ENCODE measurements around the gene LRRC3.
"Not testable (repeated sequence)": the region's sequence is repeated elsewhere in the genome, so short reads cannot be mapped to it uniquely, and the experiment has no call there.

Gene LRRC3, protein sequence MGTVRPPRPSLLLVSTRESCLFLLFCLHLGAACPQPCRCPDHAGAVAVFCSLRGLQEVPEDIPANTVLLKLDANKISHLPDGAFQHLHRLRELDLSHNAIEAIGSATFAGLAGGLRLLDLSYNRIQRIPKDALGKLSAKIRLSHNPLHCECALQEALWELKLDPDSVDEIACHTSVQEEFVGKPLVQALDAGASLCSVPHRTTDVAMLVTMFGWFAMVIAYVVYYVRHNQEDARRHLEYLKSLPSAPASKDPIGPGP

DNA sequence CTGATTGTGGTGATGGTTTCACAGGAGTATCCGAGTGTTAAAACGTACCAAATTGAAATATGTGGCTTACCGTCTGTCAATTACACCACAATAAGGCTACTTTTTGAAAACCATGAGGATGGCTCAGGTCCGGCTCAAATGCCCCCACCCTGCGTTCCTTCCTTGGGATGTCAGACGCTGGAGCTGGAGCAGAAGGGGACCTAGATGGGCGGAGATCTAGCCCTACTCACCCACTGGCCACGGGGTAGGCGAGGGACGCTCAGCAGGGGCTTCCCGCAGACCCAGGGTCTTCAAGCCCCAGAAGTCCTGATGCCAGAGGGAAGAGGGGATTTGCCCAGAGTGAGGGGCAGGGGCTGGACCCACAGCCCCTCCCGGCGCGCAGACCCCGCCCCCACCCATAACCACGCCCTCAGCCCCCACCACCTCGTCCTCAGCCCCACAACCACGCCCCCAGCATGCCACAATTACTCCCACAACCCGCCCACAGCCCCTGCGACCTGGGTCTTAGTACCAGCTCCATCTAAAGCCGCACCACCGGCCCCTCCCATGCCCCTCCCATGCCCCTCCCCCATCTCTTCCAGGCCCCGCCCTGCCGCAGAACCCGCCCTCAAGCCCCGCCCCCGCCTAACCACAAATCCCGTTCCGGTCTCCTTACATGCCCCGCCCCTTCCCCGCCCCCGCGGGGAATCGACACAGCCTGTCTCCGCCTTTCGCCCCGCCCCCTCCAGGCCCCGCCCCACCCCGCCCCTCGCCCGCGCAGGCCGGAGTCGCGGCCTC is at the start of gene LRRC3:
Gene LRRC3, plus strand, starts transcription at position 764 of the 777 bp plus-strand sequence. CDS start 1,135 bp downstream, outside the sequence.
- DNase-seq = peak in 7 of 56 donors; percentile 16 to 59 (median 41)

DNA sequence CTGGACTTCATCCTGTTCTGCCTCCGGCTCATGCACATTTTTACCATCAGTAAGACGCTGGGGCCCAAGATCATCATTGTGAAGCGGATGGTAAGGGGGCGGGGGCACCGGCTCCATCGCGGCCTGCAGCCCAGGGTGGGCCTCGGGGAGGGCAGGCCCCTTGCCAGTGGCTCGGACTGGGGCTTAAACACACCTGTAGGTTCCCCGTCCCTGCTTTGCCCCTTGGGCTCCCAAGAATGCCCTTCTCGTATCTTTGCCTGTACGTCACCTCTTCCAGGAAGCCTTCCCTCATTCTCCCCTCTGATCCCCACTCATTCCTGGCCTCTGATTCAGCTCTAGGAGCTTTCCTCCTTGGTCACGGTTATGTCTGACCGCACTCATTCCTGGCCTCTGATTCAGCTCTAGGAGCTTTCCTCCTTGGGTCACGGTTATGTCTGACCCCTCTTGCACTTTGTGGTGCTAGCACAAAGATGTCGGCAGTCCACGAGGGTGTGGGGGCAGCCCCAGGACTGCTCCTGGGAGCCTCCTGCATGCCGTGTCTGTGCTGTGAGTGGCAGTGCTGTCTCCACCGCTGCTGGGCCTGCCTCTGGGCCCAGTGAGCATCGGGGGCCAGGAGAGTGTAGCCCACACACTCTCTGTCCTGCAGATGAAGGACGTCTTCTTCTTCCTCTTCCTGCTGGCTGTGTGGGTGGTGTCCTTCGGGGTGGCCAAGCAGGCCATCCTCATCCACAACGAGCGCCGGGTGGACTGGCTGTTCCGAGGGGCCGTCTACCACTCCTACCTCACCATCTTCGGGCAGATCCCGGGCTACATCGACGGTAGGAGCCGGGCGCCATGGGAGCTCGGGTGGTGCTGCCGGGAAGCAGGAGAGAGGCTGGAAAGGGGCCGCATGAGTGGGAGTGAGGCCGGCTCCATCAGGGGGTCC is 49.1 kb upstream of the LRRC3 start:
- DNase-seq = no peak

DNA sequence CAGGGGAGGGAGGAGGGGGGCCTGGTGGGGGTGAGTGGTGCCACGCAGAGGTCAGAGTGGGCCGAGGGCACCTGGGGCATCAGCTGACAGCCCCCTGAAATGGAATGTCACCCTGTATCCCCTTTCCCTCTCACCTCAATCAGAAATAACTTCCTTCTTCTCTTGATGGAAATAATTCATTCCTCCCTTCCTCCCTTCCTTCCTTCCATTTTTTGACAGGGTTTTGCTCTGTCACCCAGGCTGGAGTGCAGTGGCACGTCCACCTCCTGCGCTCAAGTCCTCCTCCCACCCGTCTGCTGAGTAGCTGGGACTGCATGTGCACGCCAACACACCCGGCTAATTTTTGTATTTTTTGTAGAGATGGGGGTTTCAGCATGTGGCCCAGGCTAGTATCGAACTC is 48.4 kb upstream of the LRRC3 start:
- no peak for DNase-seq

DNA sequence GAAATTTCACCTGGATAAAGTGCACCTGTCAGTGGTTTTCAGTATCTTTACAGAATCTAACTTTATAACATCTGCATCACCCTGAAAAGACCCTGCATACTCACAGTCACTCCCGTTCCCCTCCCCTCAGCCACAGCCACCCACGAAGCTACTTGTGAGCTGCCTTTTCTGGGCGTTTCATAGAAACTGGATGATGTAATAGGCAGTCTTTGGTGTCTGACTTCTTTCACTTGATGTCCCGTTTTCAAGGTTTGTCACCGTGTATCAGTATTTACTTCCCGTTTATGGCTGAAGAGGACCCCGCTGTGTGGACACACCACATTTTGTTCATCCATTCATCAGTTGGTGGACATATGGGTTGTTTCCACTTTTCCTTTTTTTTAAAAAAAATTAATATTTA is 47.8 kb upstream of the LRRC3 start:
- DNase-seq = peak in 9 of 56 donors; percentile 11 to 42 (median 16)

DNA sequence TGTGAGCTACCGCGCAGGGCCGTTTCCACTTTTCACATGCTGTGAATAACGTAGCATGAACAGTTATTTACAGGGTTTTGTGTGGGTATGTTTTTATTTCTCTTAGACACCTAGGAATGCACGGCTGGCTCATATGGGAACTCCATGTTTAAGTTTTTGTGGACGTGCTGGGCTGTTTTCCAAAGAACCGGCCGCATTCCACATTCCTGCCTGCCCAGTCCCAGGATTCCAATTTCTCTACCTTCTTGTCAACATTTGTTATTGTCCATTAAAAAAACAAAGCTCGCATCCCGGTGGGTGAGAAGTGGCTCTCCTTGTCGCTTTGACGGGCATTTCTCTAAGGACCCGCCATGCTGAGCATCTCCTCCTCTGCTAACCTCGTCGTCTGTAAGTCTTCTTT is 47.1 kb upstream of the LRRC3 start:
- no peak for DNase-seq

DNA sequence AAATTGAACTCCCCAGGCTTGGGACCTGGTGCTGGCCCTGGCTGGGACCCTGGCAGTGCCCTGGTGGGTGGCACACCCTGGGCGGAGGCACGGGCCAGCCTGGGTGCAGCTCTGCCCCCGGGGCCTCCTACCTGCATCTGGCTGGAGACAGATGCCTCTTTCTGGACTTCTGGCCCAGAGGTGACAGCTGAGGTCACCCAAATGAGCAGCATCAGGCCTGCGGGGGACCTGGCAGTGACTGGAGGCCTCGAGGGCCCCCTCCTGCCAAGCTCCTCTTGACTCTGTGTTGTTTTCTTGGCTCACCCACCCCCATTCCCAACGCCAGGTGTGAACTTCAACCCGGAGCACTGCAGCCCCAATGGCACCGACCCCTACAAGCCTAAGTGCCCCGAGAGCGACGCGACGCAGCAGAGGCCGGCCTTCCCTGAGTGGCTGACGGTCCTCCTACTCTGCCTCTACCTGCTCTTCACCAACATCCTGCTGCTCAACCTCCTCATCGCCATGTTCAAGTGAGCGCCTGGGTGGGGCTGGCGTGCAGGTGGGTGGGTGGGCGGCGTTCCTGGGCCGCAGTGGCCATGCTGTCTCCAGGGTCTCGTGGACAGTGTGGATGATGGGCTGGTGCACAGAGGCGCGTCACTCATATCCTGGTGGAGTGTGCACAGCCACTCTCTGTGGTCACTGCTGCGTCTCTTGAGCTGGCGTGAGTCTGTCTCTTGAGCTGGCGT is 41.6 kb upstream of the LRRC3 start:
- DNase-seq = no peak

DNA sequence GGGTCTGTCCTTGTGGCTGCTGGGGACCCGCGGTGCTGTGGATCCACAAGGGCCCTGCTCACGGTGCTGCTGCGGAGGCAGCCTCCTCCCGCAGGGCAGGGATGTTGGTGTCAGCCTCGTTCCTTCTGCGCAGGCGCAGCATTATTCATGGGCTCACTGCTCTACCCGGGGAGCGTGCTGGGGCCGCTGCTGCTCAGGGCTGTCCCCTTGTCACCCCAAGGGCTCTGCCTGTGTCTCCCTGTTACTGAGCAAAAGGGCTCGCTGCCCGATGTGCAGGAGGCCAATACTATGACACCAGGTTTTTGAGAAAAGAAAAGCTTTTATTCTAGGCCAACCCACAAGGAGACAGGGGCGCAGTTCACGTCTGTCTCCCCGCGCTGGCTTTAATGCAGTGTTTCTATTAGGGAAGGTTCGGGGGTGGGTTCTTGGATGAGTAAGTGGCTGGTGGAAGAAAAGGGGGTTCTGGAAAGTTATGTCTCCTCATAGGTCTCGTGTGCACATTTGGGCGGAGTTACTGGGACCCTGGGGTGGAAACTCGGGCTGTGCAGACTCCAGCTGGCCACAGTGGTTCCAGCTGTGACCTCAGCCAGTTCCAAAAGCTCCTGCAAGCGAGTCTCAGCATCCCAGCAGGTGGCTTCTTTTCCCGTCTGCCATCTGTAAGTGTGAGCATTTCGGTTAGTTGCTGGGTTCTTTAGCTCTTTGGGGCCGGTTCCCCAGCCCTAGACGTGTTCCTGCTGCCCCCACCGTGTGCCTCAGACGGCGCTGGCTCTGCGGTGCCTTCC is 40.8 kb upstream of the LRRC3 start:
- DNase-seq = peak in 7 of 56 donors; percentile 10 to 22 (median 16)

DNA sequence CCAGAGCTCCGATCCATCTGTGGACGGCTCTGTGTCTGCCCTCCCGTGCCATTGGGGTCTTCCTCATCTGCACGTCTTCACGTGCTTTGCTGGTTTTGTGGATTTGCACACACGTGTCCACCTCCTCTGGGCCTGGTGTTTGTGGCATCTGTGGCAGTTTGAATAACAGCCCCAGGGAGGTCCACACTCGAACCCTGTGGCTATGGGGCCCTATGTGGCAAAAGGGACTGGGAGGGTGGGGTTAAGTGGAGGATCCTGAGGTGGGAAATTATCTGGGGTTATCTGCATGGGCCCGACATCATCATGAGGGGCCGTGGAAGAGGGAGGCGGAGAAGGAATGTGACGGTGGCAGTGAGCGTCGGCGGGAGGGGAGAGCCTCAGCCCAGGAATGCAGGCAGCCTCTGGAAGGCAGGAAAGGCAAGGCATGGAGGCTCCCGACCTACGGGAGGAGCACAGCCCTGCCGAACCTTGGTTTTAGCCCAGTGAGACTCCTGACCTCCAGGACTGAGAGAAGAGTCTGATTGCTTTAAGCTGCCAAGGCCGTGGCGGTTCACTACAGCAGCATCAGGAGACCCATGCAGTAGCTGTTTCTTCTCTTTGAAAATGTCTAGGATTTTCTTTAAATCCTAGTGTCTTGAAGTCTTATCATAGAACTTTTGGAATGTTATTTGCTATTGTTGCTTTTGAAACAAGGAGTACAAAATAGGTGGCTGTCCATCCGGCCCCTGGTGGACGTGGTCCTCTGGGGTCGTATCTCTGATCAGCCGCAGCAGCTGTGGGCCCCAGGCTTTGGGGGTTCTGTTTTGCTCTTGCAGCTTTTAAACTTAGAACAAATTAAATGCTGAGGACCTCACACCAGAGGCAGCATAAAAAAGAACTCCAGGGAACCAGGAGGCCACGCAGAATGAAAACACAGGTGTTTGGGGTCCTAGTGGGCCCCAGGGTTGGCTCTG is 40.0 kb upstream of the LRRC3 start:
- no peak for DNase-seq

DNA sequence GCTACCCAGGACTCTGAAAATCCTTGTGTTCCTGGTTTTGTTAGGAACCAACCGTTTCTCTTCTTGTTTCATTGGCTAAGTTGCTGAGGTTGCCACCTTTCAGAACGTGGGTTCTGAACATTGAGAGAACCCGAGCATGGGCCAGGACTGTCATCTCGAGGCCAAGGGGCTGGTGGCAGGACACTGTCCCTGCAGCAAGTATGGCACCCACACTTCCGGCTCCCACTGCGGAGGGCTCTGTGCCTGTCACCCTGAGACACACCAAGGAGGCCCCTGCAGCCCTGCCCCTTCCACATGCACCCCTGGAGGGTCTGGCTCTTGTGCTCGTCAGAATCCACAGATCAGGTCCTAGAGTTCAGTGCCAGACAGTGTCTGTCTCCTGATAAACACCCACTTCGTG is 39.1 kb upstream of the LRRC3 start:
- no peak for DNase-seq

DNA sequence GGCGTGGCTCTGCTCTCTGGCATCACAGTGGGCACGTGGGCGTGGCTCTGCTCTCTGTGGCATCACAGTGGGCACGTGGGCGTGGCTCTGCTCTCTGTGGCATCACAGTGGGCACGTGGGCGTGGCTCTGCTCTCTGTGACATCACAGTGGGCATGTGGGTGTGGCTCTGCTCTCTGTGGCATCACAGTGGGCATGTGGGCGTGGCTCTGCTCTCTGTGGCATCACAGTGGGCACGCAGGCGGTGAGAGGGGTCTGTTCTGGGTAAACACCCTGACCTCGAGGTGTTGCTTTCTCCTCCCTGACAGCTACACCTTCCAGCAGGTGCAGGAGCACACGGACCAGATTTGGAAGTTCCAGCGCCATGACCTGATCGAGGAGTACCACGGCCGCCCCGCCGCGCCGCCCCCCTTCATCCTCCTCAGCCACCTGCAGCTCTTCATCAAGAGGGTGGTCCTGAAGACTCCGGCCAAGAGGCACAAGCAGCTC is 37.6 kb upstream of the LRRC3 start:
- DNase-seq = not testable (repeated sequence)

DNA sequence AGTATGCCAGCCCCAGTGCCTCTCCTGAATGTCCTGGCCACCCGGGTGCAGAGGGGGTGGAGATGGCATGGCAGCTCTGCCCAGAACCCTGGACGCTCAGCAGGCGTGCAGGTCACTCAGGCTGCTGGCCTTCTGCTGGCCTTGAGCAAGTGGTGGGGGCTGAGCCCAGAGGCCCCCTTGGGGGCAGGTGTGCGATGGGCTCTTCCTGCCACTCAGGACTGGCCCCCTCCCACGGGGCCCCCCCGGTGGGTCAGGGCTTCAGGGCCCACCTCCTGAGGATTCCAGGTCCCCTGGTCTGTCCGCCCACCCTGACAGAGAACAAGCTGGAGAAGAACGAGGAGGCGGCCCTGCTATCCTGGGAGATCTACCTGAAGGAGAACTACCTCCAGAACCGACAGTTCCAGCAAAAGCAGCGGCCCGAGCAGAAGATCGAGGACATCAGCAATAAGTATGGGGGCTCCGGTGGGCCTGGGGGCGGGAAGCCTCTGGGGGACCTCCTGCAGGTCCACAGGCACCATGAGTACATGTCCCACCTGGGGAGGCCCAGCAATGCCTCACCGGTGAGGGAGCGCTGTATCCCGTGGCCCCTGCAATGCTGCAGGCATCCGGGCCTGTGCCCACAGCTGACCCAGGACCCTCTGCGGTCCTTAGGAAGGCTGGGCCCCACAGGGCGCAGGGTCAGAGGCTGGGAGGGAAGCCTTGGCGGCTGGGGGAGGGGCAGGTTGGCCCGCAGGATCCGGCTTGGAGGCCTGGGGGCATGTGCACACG is 37.0 kb upstream of the LRRC3 start:
- no peak for DNase-seq

DNA sequence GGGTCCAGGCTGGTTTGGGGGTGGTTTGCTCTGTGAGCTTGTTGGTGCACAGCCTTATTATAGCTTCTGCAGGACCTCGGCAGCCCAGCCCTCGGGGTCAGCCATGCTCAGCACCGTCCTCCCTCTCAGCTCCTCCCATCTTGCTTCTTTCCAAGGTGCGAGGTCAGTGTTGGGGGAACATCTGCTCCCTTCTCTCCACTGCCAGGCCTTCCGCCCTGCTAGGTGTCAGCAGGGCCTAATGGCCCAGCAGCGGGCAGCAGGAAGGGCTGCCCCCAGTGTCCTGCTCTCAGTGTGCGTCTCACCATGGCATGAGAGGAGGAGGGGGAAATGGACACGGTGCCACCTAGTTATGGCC is 36.5 kb upstream of the LRRC3 start:
- no peak for DNase-seq

DNA sequence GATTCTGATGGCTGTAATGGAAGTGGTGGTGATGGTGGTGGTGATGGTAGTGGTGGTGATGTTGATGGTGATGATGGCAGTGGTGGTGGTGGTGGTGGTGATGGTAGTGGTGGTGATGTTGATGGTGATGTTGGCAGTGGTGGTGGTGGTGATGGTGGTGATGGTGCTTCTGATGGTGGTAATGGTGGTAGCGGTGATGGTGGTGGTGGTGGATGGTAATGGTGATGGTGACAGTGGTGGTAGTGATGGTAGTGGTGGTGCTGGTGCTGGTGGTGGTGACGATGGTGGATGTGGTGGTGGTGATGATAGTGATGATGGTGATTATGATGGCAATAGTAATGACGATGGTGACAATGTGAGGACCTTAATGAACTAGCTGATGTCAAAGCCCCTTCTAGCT is 35.6 kb upstream of the LRRC3 start:
- DNase-seq = no peak

DNA sequence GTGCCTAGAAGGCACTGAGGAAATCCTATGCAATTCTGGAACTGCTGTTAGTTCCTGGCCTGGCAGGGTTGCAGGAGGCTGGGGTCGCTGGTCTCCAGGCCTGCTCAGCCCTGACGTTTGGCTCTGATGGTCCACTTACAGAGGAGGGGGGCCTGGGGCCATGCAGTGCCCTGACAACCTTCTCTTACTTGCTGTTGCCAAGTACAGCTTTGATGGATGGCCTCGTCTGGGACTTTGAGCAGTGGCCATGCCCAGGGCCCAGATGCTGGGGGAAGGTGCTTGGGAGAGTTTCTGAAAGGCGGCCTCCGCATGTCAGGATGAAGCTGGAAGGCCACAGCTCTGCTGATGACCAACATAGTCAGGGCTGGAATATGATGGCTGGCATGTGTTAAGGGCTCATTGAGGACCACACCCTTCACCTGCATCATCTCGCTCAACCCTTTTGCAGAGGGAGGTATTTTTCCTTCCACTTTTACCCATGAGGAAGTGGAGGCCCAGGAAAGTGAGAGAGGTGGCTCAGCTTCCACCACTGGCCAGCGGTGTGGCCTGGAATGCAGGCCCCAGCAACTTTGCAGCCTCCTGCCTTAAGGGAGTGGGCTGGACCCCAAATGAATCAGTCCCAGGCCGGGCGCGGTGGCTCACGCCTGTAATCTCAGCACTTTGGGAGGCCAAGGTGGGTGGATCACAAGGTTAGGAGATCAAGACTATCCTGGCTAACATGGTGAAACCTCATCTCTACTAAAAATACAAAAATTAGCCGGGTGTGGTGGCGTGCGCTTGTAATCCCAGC is 34.7 kb upstream of the LRRC3 start:
- DNase-seq = no peak

DNA sequence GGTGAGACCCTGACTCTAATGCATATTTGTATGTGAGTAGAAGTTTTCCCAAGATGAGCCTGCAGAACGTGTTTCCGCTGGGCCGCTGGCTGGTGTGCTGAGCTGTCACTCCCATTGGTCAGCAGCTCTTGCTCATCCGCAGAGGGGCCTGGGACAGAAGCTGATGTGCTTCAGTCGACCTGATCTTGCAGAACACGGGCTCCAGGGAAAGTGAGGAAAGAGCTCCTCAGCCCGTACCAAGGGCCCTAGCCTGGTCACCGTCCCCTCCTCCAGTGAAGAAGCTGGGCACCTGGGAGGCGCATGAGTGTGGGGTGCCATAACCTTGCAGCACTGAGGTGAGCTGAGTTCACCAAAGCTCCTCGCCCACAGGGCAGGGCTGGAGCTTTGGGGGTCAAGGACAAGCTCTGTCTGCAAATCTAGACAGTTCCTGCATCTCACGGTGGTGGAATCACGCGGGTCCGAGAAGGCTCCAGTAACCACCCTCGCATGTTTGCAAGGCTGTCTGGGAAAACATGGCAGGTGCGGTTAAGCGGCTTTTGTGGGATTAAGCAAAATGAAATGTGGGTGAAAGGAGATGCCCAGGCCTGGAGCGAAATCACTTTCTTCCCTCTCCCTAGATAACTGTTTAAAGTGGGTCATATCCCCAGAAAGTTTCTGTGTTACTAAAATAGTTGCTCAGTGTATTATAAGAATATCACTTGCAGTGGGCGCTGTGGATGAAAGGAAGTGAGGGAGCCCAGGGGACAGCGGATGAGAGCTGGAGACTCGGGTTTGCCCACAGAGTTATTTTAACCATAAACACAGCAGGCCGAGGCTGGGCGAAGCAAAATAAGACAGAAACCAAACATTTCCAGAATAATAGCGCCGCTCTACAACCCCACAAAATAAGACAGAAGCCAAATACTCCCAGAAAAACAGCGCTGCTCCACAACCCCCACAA is 33.1 kb upstream of the LRRC3 start:
- DNase-seq = no peak

DNA sequence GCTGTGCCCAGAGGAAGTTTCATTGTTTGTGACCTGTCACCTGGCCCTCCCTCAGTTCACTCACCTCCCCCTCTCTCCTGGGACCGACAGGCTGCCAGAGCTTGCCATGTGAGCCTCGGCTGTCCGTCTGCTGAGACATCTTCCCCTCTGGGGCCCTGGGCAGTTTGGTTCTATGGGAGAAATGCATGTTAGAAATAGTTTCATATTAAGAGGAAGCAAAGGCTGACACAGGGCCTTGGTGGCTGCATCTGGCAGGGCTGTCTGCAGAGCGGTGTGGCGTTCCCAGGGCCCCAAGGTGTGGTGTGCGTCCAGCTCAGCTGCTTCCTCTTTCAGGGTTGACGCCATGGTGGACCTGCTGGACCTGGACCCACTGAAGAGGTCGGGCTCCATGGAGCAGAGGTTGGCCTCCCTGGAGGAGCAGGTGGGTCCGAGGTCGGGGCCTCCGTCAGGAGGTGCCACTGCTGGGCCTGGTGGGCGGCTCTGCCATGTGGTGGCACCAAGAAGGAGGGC is 31.9 kb upstream of the LRRC3 start:
- no peak for DNase-seq

Measured in nucleus accumbens (tissue), 56 donors.